CD4-positive, alpha-beta T cell treated with Interleukin-12 subunit alpha and Interleukin-12 subunit beta, for 1 hour (primary cell): ENCODE results near the gene COL9A3.

Experiments
- DNase-seq: peaks from one replicate; pipeline ENCODE4 v3.0.0-alpha.2; 2020

COL9A3 gene

GRCh38 chr20:62813588-62813987 lies 3.3 kb upstream of the COL9A3 start:
- DNase-seq, result no peak

- no peak for DNase-seq
Observed at GRCh38 chr20:62814060-62814708, 2.7 kb upstream of the COL9A3 start.

GRCh38 chr20:62814709-62815065 lies 2.2 kb upstream of the COL9A3 start:
- DNase-seq, result no peak

GRCh38 chr20:62815066-62815991 lies 1.5 kb upstream of the COL9A3 start:
- DNase-seq, result no peak

GRCh38 chr20:62816031-62816883 lies 593 bp upstream of the COL9A3 start:
- no peak for DNase-seq

- no peak for DNase-seq
Observed at GRCh38 chr20:62817975-62818591, 1.2 kb downstream of the COL9A3 start.

GRCh38 chr20:62818592-62819493 lies 2.0 kb downstream of the COL9A3 start:
- no peak for DNase-seq

GRCh38 chr20:62819494-62820174 lies 2.8 kb downstream of the COL9A3 start:
- DNase-seq, result no peak

- DNase-seq, result no peak
Observed at GRCh38 chr20:62820208-62820961, 3.5 kb downstream of the COL9A3 start.

- no peak for DNase-seq
Observed at GRCh38 chr20:62820962-62821725, 4.3 kb downstream of the COL9A3 start.

- no peak for DNase-seq
Observed at GRCh38 chr20:62821726-62822210, 4.9 kb downstream of the COL9A3 start.

- DNase-seq, result no peak
Observed at GRCh38 chr20:62822239-62822787, 5.5 kb downstream of the COL9A3 start.

GRCh38 chr20:62822788-62823651 lies 6.2 kb downstream of the COL9A3 start:
- DNase-seq, result peak; percentile 37

- DNase-seq, result no peak
Observed at GRCh38 chr20:62823688-62824475, 7.0 kb downstream of the COL9A3 start.

GRCh38 chr20:62824476-62825332 lies 7.9 kb downstream of the COL9A3 start:
- peak; percentile 73 for DNase-seq

GRCh38 chr20:62825333-62825985 lies 8.6 kb downstream of the COL9A3 start:
- no peak for DNase-seq
